IMR-90 (cell line): Measurements from ENCODE around the gene MIEF1. TPM values are rescaled to one million over a fixed set of nuclear protein-coding genes. Genes with fewer than 3 reads are reported as not detected.

ENCODE experiments used
- ATAC-seq: fragments of 200-7000 bp; cut with Tn5 transposase; 2 replicates; pipeline ENCODE4 v1.9.1; 2020; ENCODE audit warnings: low read depth, mild to moderate bottlenecking, moderate library complexity
- BruUV-seq: library from RNA; stranded (reverse); fragments of 400-500 nt; replicated peaks from 2 replicates; lab custom pipeline; 2021; lab: Mats Ljungman, UMichigan
- CTCF ChIA-PET: fragments of 300-600 bp; formaldehyde crosslinking; extraction: SDS; loops from one replicate; lab custom pipeline; 2021; ENCODE audit warnings: antibody characterized with exemption; lab: Yijun Ruan, JAX
- POLR2A ChIA-PET: fragments of 300-600 bp; sonication (Branson Sonifier 250); formaldehyde crosslinking; loops from one replicate; lab custom pipeline; 2022; ENCODE audit warnings: antibody characterized with exemption; ENCODE audit not compliant: unreplicated experiment; lab: Charles Lee
- DNase-seq: peaks from one replicate; pipeline ENCODE4 v3.0.0; 2013
- H2AFZ ChIP-seq: replicated peaks from 2 replicates; pipeline ENCODE3; 2013; ENCODE audit warnings: low read length, mild to moderate bottlenecking; ENCODE audit not compliant: poor library complexity
- H2AK5ac ChIP-seq: 2 replicates; pipeline ENCODE4 v1.6.1; 2013; ENCODE audit warnings: low read depth, low read length, inconsistent platforms
- H2AK9ac ChIP-seq: replicated peaks from 2 replicates; pipeline ENCODE3; 2013; ENCODE audit warnings: mild to moderate bottlenecking, low read depth, low read length, moderate library complexity; ENCODE audit not compliant: poor library complexity
- H2BK120ac ChIP-seq: 2 replicates; pipeline ENCODE4 v1.6.1; 2013; ENCODE audit warnings: low read depth, low read length, inconsistent platforms
- H2BK15ac ChIP-seq: 3 replicates; pipeline ENCODE4 v1.6.1; 2013; ENCODE audit warnings: low read depth, low read length, inconsistent platforms
- H2BK20ac ChIP-seq: 2 replicates; pipeline ENCODE4 v1.6.1; 2013; ENCODE audit warnings: low read depth, mild to moderate bottlenecking, inconsistent platforms, low read length, moderate library complexity
- H2BK5ac ChIP-seq: 2 replicates; pipeline ENCODE4 v1.6.1; 2013; ENCODE audit warnings: mild to moderate bottlenecking, low read depth, low read length, inconsistent platforms; ENCODE audit not compliant: poor library complexity, severe bottlenecking
- H3K14ac ChIP-seq: replicated peaks from 2 replicates; pipeline ENCODE4 v1.6.1; 2013; ENCODE audit warnings: low read depth, low read length, inconsistent platforms
- H3K18ac ChIP-seq: 2 replicates; pipeline ENCODE4 v1.6.1; 2013; ENCODE audit warnings: low read depth, low read length, control low read depth
- H3K23ac ChIP-seq: 2 replicates; pipeline ENCODE4 v1.6.1; 2013; ENCODE audit warnings: low read depth, low read length, inconsistent platforms
- H3K27ac ChIP-seq: 2 replicates; pipeline ENCODE4 v1.5.1; 2013; ENCODE audit warnings: mild to moderate bottlenecking, control low read depth, low read length; ENCODE audit not compliant: insufficient read depth
- H3K27me3 ChIP-seq: 2 replicates; pipeline ENCODE4 v1.6.1; 2013; ENCODE audit warnings: low read length; ENCODE audit not compliant: control insufficient read depth, insufficient read depth
- H3K36me3 ChIP-seq: 2 replicates; pipeline ENCODE4 v1.6.1; 2013; ENCODE audit warnings: low read length, mixed read lengths; ENCODE audit not compliant: control insufficient read depth, insufficient read depth
- H3K4ac ChIP-seq: 2 replicates; pipeline ENCODE4 v1.6.1; 2013; ENCODE audit warnings: low read depth, low read length, inconsistent platforms
- H3K4me1 ChIP-seq: 2 replicates; pipeline ENCODE4 v1.6.1; 2013; ENCODE audit warnings: low read length, mixed read lengths; ENCODE audit not compliant: control insufficient read depth, insufficient read depth
- H3K4me2 ChIP-seq: 2 replicates; pipeline ENCODE4 v1.6.1; 2013; ENCODE audit warnings: low read depth, mild to moderate bottlenecking, control low read depth, low read length, moderate library complexity
- H3K4me3 ChIP-seq: 2 replicates; pipeline ENCODE4 v1.5.1; 2013; ENCODE audit warnings: low read depth, mild to moderate bottlenecking, control low read depth, low read length, moderate library complexity; ENCODE audit not compliant: insufficient read depth
- H3K56ac ChIP-seq: 2 replicates; pipeline ENCODE4 v1.6.1; 2013; ENCODE audit warnings: low read length, inconsistent platforms; ENCODE audit not compliant: insufficient read depth; ENCODE audit errors: extremely low read depth
- H3K79me1 ChIP-seq, 2 experiments: 2 replicates each; pipeline ENCODE4 v1.6.1; 2013; ENCODE audit warnings: low read length in 2 of 2, inconsistent platforms in 1 of 2, low read depth in 1 of 2
- H3K9ac ChIP-seq: 2 replicates; pipeline ENCODE4 v1.6.1; 2013; ENCODE audit warnings: low read depth, low read length, control low read depth
- H3K9me1 ChIP-seq: 2 replicates; pipeline ENCODE4 v1.6.1; 2013; ENCODE audit warnings: low read length, inconsistent platforms; ENCODE audit not compliant: insufficient read depth
- H3K9me3 ChIP-seq: 2 replicates; pipeline ENCODE4 v1.6.1; 2013; ENCODE audit warnings: low read length; ENCODE audit not compliant: control insufficient read depth, insufficient read depth
- H4K20me1 ChIP-seq: 2 replicates; pipeline ENCODE4 v1.6.1; 2013; ENCODE audit warnings: low read length, inconsistent platforms; ENCODE audit not compliant: insufficient read depth
- H4K5ac ChIP-seq: 2 replicates; pipeline ENCODE4 v1.6.1; 2013; ENCODE audit warnings: mild to moderate bottlenecking, low read depth, low read length, control low read depth
- H4K8ac ChIP-seq, 2 experiments: 2 replicates each; pipeline ENCODE4 v1.6.1; 2013; ENCODE audit warnings: low read depth in 2 of 2, low read length in 2 of 2, control low read depth in 1 of 2, inconsistent platforms in 1 of 2
- H4K91ac ChIP-seq: 2 replicates; pipeline ENCODE4 v1.6.1; 2013; ENCODE audit warnings: low read depth, low read length, inconsistent platforms; ENCODE audit not compliant: insufficient read depth
- BHLHE40 ChIP-seq: fragments of 150-350 bp; IDR thresholded peaks from 2 replicates; pipeline ENCODE4 v1.6.1; 2016; ENCODE audit warnings: mild to moderate bottlenecking, low read depth, low read length
- CEBPB ChIP-seq: IDR thresholded peaks from 2 replicates; pipeline ENCODE4 v1.6.1; 2012; ENCODE audit warnings: low read depth, low read length, improper control_type of control experiment
- CHD1 ChIP-seq: IDR thresholded peaks from 2 replicates; pipeline ENCODE4 v1.6.1; 2012; ENCODE audit warnings: low read depth, low read length, improper control_type of control experiment
- CTCF ChIP-seq: conservative IDR thresholded peaks from 2 replicates; pipeline ENCODE4 v1.5.1; 2012; ENCODE audit warnings: mild to moderate bottlenecking, low read depth, low read length, improper control_type of control experiment
- FOS ChIP-seq: fragments of 150-350 bp; IDR thresholded peaks from 2 replicates; pipeline ENCODE4 v1.6.1; 2016; ENCODE audit warnings: low read depth, low read length
- MAFK ChIP-seq: IDR thresholded peaks from 2 replicates; pipeline ENCODE4 v1.6.1; 2012; ENCODE audit warnings: low read depth, low read length, improper control_type of control experiment
- MXI1 ChIP-seq: IDR thresholded peaks from 2 replicates; pipeline ENCODE4 v1.6.1; 2012; ENCODE audit warnings: low read depth, mild to moderate bottlenecking, low read length, moderate library complexity, borderline replicate concordance
- NFE2L2 ChIP-seq: fragments of 150-350 bp; IDR thresholded peaks from 2 replicates; pipeline ENCODE4 v1.6.1; 2016; ENCODE audit warnings: low read depth, mild to moderate bottlenecking, low read length
- POLR2A ChIP-seq: IDR thresholded peaks from 2 replicates; pipeline ENCODE4 v1.6.1; 2012; ENCODE audit warnings: mild to moderate bottlenecking, low read depth, low read length
- RAD21 ChIP-seq: IDR thresholded peaks from 2 replicates; pipeline ENCODE4 v1.6.1; 2012; ENCODE audit warnings: low read length, improper control_type of control experiment
- RCOR1 ChIP-seq: IDR thresholded peaks from 2 replicates; pipeline ENCODE4 v1.6.1; 2012; ENCODE audit warnings: mild to moderate bottlenecking, low read length, improper control_type of control experiment; ENCODE audit not compliant: insufficient replicate concordance
- RFX5 ChIP-seq: IDR thresholded peaks from 2 replicates; pipeline ENCODE4 v1.8.0; 2012; ENCODE audit warnings: low read depth, mild to moderate bottlenecking, low read length, moderate library complexity
- SMC3 ChIP-seq: fragments of 150-350 bp; IDR thresholded peaks from 2 replicates; pipeline ENCODE4 v1.6.1; 2016; ENCODE audit warnings: low read depth, mild to moderate bottlenecking, antibody characterized with exemption, low read length, moderate library complexity
- WGBS, 2 experiments: methylation state at CpG; one replicate each; pipeline versions ENCODE4 v1.1.5 to v1.1.7; 2013; ENCODE audit warnings: missing lambda C conversion rate in 2 of 2; ENCODE audit not compliant: insufficient read length in 1 of 2; ENCODE audit errors: extremely low coverage in 2 of 2; 5-methylcytosine and 5-hydroxymethylcytosine counted together
- dilution Hi-C: fragments of 300-500 bp; cut with HindIII; formaldehyde crosslinking; loops from one replicate; pipeline ENCODE4 v1.14.3; 2018; ENCODE audit warnings: low sequenced_read_pairs; ENCODE audit not compliant: unreplicated experiment
- in situ Hi-C: fragments of 300-500 bp; cut with MboI; formaldehyde crosslinking; loops from 3 replicates; pipeline ENCODE4 v1.14.3; 2019; ENCODE audit warnings: low sequenced_read_pairs, inconsistent platforms, mixed read lengths
- intact Hi-C: fragments of 100-400 bp; cut with micrococcal nuclease; formaldehyde crosslinking; loops from 2 replicates; pipeline ENCODE4 v1.10.0; 2022
- polyA plus RNA-seq, 3 experiments: library from polyadenylated mRNA; depleted of rRNA; stranded (reverse); fragments of >200 nt; gene quantifications; 2 replicates each; pipeline ENCODE4 v1.2.3, GENCODE V29; 2012; ENCODE audit warnings: low replicate concordance in 1 of 3
- total RNA-seq: library from RNA; depleted of rRNA; stranded (reverse); fragments of >200 nt; gene quantifications from 2 replicates; pipeline ENCODE4 v1.2.3, GENCODE V29; 2012
- TF ChIP-seq, protein P1 (sequence below): fragments of 150-350 bp; IDR thresholded peaks from 2 replicates; pipeline ENCODE4 v1.6.1; 2017; ENCODE audit warnings: mild to moderate bottlenecking, antibody characterized with exemption, low read length, low read depth
- TF ChIP-seq, protein P2 (sequence below): fragments of 150-350 bp; IDR thresholded peaks from 2 replicates; pipeline ENCODE4 v1.6.1; 2016; ENCODE audit warnings: low read depth, mild to moderate bottlenecking, low read length, moderate library complexity, borderline replicate concordance

The MIEF1 gene
- total and polyA plus RNA-seq, 2 of the 4 experiments (the other 2 are of a cell fraction), result 9.7 to 16.9 TPM

GRCh38 chr22:39462443-39463221, 39.5 kb upstream of the MIEF1 start:
- Histone ChIP-seq H3K9ac (no peak overlapping the region), H3K79me1 (no peaks in the 10 kb centered on the region), H3K27me3 (peaks cover 29% of the 10 kb centered on the region), H2AFZ (peak overlapping the region; percentile 19), H4K8ac (no peak overlapping the region), H3K56ac (no peak overlapping the region), H2BK120ac (no peak overlapping the region), H4K5ac (no peak overlapping the region), H2BK15ac (no peak overlapping the region), H2AK9ac (no peak overlapping the region), H3K27ac (no peak overlapping the region), H3K4ac (no peak overlapping the region), H3K9me1 (no peaks in the 10 kb centered on the region), H4K20me1 (no peaks in the 10 kb centered on the region), H3K9me3 (no peaks in the 10 kb centered on the region), H3K4me3 (no peak overlapping the region), H3K4me1 (no peaks in the 10 kb centered on the region), H3K36me3 (no peaks in the 10 kb centered on the region), H2BK5ac (no peak overlapping the region), H3K18ac (no peak overlapping the region), H4K91ac (no peak overlapping the region), H3K23ac (no peak overlapping the region), H3K14ac (no peak overlapping the region), H2AK5ac (no peak overlapping the region), H2BK20ac (no peak overlapping the region), H3K4me2 (no peak overlapping the region)
- in situ Hi-C loops (no loop called here), dilution Hi-C loops (no loop called here), intact Hi-C loops (no loop called here)
- WGBS, 2 experiments, result 45% methylated on average over 2 of the region's 13 CpGs; no CpG with 5 or more reads in 1 of the 2 experiments
- DNase-seq (no peak), ATAC-seq (no peak)
- ChIA-PET POLR2A (no interaction called here), CTCF (interaction anchor here (0.6 kb wide), 1 partner anchor 72 kb away, joined by 3 read pairs; no protein-coding TSS in a partner anchor)
- no TSS peak for BruUV-seq
- TF ChIP-seq CTCF, result no peak
- no peak for TF ChIP-seq RAD21
- no peak for TF ChIP-seq MXI1
- TF ChIP-seq, protein P1, sequence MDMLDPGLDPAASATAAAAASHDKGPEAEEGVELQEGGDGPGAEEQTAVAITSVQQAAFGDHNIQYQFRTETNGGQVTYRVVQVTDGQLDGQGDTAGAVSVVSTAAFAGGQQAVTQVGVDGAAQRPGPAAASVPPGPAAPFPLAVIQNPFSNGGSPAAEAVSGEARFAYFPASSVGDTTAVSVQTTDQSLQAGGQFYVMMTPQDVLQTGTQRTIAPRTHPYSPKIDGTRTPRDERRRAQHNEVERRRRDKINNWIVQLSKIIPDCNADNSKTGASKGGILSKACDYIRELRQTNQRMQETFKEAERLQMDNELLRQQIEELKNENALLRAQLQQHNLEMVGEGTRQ, result no peak
- TF ChIP-seq RFX5, result no peak
- no peak for TF ChIP-seq BHLHE40
- TF ChIP-seq RCOR1, result no peak
- no peak for TF ChIP-seq NFE2L2
- no peak for TF ChIP-seq CEBPB
- TF ChIP-seq CHD1, result no peak
- no peak for TF ChIP-seq POLR2A
- TF ChIP-seq, protein P2, sequence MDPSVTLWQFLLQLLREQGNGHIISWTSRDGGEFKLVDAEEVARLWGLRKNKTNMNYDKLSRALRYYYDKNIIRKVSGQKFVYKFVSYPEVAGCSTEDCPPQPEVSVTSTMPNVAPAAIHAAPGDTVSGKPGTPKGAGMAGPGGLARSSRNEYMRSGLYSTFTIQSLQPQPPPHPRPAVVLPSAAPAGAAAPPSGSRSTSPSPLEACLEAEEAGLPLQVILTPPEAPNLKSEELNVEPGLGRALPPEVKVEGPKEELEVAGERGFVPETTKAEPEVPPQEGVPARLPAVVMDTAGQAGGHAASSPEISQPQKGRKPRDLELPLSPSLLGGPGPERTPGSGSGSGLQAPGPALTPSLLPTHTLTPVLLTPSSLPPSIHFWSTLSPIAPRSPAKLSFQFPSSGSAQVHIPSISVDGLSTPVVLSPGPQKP, result no peak
- TF ChIP-seq MAFK, result no peak
- TF ChIP-seq SMC3, result no peak
- TF ChIP-seq FOS, result no peak
